ENCODE results near the gene FBXL7.

FBXL7 gene

DNA sequence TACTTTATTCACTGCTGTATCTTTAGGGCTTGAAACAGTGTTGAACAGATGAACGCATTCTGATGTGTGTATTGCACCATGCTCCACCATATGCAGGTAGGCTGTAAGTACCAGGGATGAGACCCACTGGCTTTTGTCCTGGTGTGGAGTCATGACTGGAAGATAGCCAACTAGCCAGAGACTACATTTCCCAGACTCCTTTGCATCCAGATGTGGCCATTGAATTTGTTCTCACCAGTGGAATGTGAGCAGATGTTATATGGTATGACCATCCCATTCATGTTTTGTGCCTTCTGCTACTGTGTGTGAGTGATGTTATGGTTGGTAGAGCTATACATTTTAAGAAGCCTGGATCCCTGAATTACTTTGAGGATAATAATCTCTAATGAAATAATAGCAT is 7.4 kb upstream of the FBXL7 start:
- H3K9ac ChIP-seq (ENCODE audit: low read length) = no peak overlapping the region
- H3K36me3 ChIP-seq (replicated peaks; ENCODE audit: low read depth, low read length) = no peaks in the 10 kb centered on the region
- H3K4me1 ChIP-seq (ENCODE audit: low read length) = no peaks in the 10 kb centered on the region
- H3K4me3 ChIP-seq (ENCODE audit: low read length) = no peak overlapping the region
- H3K4me2 ChIP-seq (ENCODE audit: low read length) = no peak overlapping the region
- TF ChIP-seq EZH2phosphoT487 (IDR thresholded peaks at IDR 0.05; ENCODE audit: low read depth) = no peak
- TF ChIP-seq, protein P1, sequence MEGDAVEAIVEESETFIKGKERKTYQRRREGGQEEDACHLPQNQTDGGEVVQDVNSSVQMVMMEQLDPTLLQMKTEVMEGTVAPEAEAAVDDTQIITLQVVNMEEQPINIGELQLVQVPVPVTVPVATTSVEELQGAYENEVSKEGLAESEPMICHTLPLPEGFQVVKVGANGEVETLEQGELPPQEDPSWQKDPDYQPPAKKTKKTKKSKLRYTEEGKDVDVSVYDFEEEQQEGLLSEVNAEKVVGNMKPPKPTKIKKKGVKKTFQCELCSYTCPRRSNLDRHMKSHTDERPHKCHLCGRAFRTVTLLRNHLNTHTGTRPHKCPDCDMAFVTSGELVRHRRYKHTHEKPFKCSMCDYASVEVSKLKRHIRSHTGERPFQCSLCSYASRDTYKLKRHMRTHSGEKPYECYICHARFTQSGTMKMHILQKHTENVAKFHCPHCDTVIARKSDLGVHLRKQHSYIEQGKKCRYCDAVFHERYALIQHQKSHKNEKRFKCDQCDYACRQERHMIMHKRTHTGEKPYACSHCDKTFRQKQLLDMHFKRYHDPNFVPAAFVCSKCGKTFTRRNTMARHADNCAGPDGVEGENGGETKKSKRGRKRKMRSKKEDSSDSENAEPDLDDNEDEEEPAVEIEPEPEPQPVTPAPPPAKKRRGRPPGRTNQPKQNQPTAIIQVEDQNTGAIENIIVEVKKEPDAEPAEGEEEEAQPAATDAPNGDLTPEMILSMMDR (IDR thresholded peaks at IDR 0.05; ENCODE audit: low read depth, low read length) = no peak
- H3K79me2 ChIP-seq (ENCODE audit: low read length) = no peaks in the 10 kb centered on the region
- H3K9me3 ChIP-seq (ENCODE audit: insufficient read depth, low read length) = no peaks in the 10 kb centered on the region
- H4K20me1 ChIP-seq (ENCODE audit: insufficient read depth, low read length) = no peaks in the 10 kb centered on the region
- no peaks in the 10 kb centered on the region for H3K27me3 ChIP-seq (ENCODE audit: low read depth, low read length)
- H2AFZ ChIP-seq (ENCODE audit: low read depth, low read length) = no peak overlapping the region
- H3K27ac ChIP-seq (ENCODE audit: low read length) = no peak overlapping the region

DNA sequence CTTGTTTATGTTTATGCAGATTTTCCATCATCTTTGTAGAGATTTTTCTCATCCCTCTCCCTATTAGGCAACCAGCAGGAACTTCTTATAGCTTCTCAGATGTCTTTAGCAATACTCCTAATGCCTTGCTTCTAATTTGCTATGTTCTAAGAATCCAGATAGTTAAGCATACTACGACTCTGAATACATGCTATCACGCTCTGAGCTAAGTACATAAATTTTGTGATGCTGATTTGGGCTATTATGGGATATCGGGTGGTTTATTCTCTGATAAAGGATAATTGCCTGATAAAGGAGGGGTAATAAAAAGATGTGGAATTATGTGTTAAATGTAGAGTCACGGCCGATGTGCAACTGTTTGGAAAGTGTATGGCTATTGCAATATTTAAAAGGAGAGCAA is 6.5 kb upstream of the FBXL7 start:
- Histone ChIP-seq H4K20me1 (ENCODE audit: insufficient read depth, low read length) (no peaks in the 10 kb centered on the region), H3K4me3 (ENCODE audit: low read length) (no peak overlapping the region), H3K36me3 (replicated peaks; ENCODE audit: low read depth, low read length) (no peaks in the 10 kb centered on the region), H3K4me2 (ENCODE audit: low read length) (no peak overlapping the region), H3K4me1 (ENCODE audit: low read length) (no peaks in the 10 kb centered on the region), H3K79me2 (ENCODE audit: low read length) (no peaks in the 10 kb centered on the region), H3K27me3 (ENCODE audit: low read depth, low read length) (no peaks in the 10 kb centered on the region), H3K9ac (ENCODE audit: low read length) (no peak overlapping the region), H2AFZ (ENCODE audit: low read depth, low read length) (no peak overlapping the region), H3K27ac (ENCODE audit: low read length) (no peak overlapping the region), H3K9me3 (ENCODE audit: insufficient read depth, low read length) (no peaks in the 10 kb centered on the region)
- TF ChIP-seq EZH2phosphoT487 (IDR thresholded peaks at IDR 0.05; ENCODE audit: low read depth) = no peak
- TF ChIP-seq, protein P1 (IDR thresholded peaks at IDR 0.05; ENCODE audit: low read depth, low read length) = no peak

DNA sequence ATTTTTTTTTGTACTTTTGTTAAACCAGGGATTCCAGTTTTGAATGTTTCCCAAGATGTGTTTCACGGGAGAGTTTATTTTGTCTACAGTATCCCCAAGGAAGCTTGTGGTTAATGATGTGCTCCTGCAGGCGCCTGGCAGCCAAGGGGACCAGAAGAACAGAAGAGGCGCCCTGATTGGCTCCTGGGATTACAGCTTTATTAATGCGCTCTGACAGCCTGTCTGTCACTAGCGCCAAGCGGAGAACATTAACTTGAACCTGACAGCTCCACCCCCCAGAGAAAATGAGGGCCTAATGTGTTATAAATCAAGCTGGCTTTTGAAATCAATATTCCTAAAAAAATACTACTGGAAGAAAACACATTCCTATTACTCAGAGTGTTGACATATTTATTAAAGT is 5.0 kb upstream of the FBXL7 start:
- Histone ChIP-seq H3K36me3 (replicated peaks; ENCODE audit: low read depth, low read length) (no peaks in the 10 kb centered on the region), H2AFZ (ENCODE audit: low read depth, low read length) (no peak overlapping the region), H3K9ac (ENCODE audit: low read length) (no peak overlapping the region), H3K4me1 (ENCODE audit: low read length) (no peaks in the 10 kb centered on the region), H3K79me2 (ENCODE audit: low read length) (no peaks in the 10 kb centered on the region), H4K20me1 (ENCODE audit: insufficient read depth, low read length) (no peaks in the 10 kb centered on the region), H3K9me3 (ENCODE audit: insufficient read depth, low read length) (no peaks in the 10 kb centered on the region), H3K27me3 (ENCODE audit: low read depth, low read length) (no peaks in the 10 kb centered on the region), H3K4me3 (ENCODE audit: low read length) (no peak overlapping the region), H3K27ac (ENCODE audit: low read length) (no peak overlapping the region), H3K4me2 (ENCODE audit: low read length) (no peak overlapping the region)
- no peak for TF ChIP-seq EZH2phosphoT487 (IDR thresholded peaks at IDR 0.05; ENCODE audit: low read depth)
- TF ChIP-seq, protein P1 (IDR thresholded peaks at IDR 0.05; ENCODE audit: low read depth, low read length) = no peak

DNA sequence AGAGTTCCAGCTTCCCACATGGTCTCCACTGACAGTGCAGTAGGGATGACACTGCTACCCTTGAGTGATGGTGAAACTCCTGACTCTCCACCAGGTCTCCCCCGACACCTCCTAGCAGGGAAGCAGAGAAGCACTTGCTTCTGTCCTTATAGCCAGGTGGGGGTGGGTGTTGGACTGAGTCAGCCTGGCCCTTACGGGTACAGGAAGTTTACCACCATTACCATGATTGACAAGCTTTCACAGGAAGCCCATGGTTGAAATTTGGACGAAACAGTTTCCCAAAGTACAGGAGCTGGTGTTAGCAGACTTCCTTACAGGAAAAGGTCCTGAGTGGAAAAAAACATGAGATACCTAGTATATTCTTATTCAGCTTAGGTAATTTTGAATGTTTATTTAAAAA is 3.1 kb upstream of the FBXL7 start:
- TF ChIP-seq, protein P1 (IDR thresholded peaks at IDR 0.05; ENCODE audit: low read depth, low read length) = no peak
- no peak for TF ChIP-seq EZH2phosphoT487 (IDR thresholded peaks at IDR 0.05; ENCODE audit: low read depth)
- no peak overlapping the region for H3K4me3 ChIP-seq (ENCODE audit: low read length)
- H3K9ac ChIP-seq (ENCODE audit: low read length) = no peak overlapping the region
- H3K27ac ChIP-seq (ENCODE audit: low read length) = no peak overlapping the region
- H3K79me2 ChIP-seq (ENCODE audit: low read length) = no peaks in the 10 kb centered on the region
- no peaks in the 10 kb centered on the region for H3K4me1 ChIP-seq (ENCODE audit: low read length)
- no peaks in the 10 kb centered on the region for H3K36me3 ChIP-seq (replicated peaks; ENCODE audit: low read depth, low read length)
- H3K4me2 ChIP-seq (ENCODE audit: low read length) = no peak overlapping the region
- H4K20me1 ChIP-seq (ENCODE audit: insufficient read depth, low read length) = no peaks in the 10 kb centered on the region
- H3K9me3 ChIP-seq (ENCODE audit: insufficient read depth, low read length) = no peaks in the 10 kb centered on the region
- H3K27me3 ChIP-seq (ENCODE audit: low read depth, low read length) = no peaks in the 10 kb centered on the region
- H2AFZ ChIP-seq (ENCODE audit: low read depth, low read length) = no peak overlapping the region

Data from OCI-LY3 (cell line).